Endometrial microvascular endothelial cells (primary cell): ENCODE data around the gene ARL5A. TPM values are rescaled to one million over a fixed set of nuclear protein-coding genes. Genes with fewer than 3 reads are reported as not detected.

Source experiments
- in situ Hi-C: cut with HindIII; loops from 2 replicates; pipeline ENCODE4 v1.10.0; 2017; ENCODE audit warnings: low sequenced_read_pairs, low pct_unique_long_range_greater_than_20kb; ENCODE audit errors: inconsistent ontology term
- total RNA-seq: library from RNA; depleted of rRNA; stranded (reverse); fragments of >200 nt; gene quantifications from one replicate; pipeline ENCODE4 v1.2.3, GENCODE V29; 2015; ENCODE audit errors: inconsistent ontology term

ARL5A gene
- total RNA-seq, 1 donor from 2014 or later, result 34.0 TPM

GRCh38 chr2:151842830-151843690, 14.8 kb upstream of the ARL5A start:
- in situ Hi-C loops, result no loop called here

GRCh38 chr2:151841047-151841424, 12.8 kb upstream of the ARL5A start:
- in situ Hi-C loops, result no loop called here

GRCh38 chr2:151840216-151841046, 12.2 kb upstream of the ARL5A start:
- in situ Hi-C loops, result no loop called here

GRCh38 chr2:151837926-151838325, 9.7 kb upstream of the ARL5A start:
- in situ Hi-C loops, result no loop called here

GRCh38 chr2:151833984-151834383, 5.8 kb upstream of the ARL5A start:
- in situ Hi-C loops, result no loop called here

- in situ Hi-C loops, result no loop called here
Measured at GRCh38 chr2:151830961-151831360, 2.7 kb upstream of the ARL5A start.

GRCh38 chr2:151828890-151829324, 686 bp upstream of the ARL5A start:
- in situ Hi-C loops, result no loop called here

GRCh38 chr2:151827564-151828142, 568 bp downstream of the ARL5A start:
- in situ Hi-C loops, result no loop called here

GRCh38 chr2:151826737-151827157, 1.5 kb downstream of the ARL5A start:
- in situ Hi-C loops, result no loop called here

GRCh38 chr2:151824886-151825285, 3.3 kb downstream of the ARL5A start:
- in situ Hi-C loops, result no loop called here

- in situ Hi-C loops, result no loop called here
Measured at GRCh38 chr2:151823651-151824050, 4.6 kb downstream of the ARL5A start.

GRCh38 chr2:151819920-151820319, 8.3 kb downstream of the ARL5A start:
- in situ Hi-C loops, result no loop called here

- in situ Hi-C loops, result no loop called here
Measured at GRCh38 chr2:151817929-151818328, 10.3 kb downstream of the ARL5A start.

GRCh38 chr2:151816843-151817242, 11.4 kb downstream of the ARL5A start:
- in situ Hi-C loops, result no loop called here

- in situ Hi-C loops, result no loop called here
Measured at GRCh38 chr2:151815821-151816489, 12.3 kb downstream of the ARL5A start.

GRCh38 chr2:151810489-151810888, 17.7 kb downstream of the ARL5A start:
- in situ Hi-C loops, result no loop called here

GRCh38 chr2:151809073-151809383, 19.2 kb downstream of the ARL5A start:
- in situ Hi-C loops, result no loop called here

- in situ Hi-C loops, result no loop called here
Measured at GRCh38 chr2:151808258-151809072, 19.8 kb downstream of the ARL5A start.
